K562 (cell line): ENCODE results near the gene IPO9. TPM values are rescaled to one million over a fixed set of nuclear protein-coding genes. Genes with fewer than 3 reads are reported as not detected.

Experiments
- ATAC-seq: fragments of 200-7000 bp; cut with Tn5 transposase; 3 replicates; pipeline ENCODE4 v1.9.1; 2020; ENCODE audit warnings: moderate library complexity
- BruUV-seq: library from RNA; stranded (reverse); fragments of 400-500 nt; replicated peaks from 2 replicates; lab custom pipeline; 2021; lab: Mats Ljungman, UMichigan
- CTCF ChIA-PET: fragments of 300-600 bp; formaldehyde crosslinking; extraction: SDS; loops from one replicate; lab custom pipeline; 2021; ENCODE audit warnings: low intra/inter-chr PET ratio; lab: Yijun Ruan, JAX
- POLR2A ChIA-PET: fragments of 300-600, 350-650 bp; sonication (Branson Sonifier 250); formaldehyde crosslinking; extraction: SDS; loops from one replicate; lab custom pipeline; 2021; ENCODE audit warnings: antibody characterized with exemption, inconsistent platforms; lab: Yijun Ruan, JAX
- DNase-seq, 4 experiments: peaks; one replicate each; pipeline versions ENCODE4 v3.0.0 to v3.0.0-alpha.2; 2011 to 2018; ENCODE audit warnings: low spot score in 3 of 4, mixed read lengths in 3 of 4; ENCODE audit errors: extremely low read depth in 1 of 4
- FAIRE-seq: peaks from 2 replicates; lab custom pipeline; 2011; peaks lifted over from hg19 to GRCh38; lab: Jason Lieb, UNC
- H2AFZ ChIP-seq: 2 replicates; pipeline ENCODE4 v1.6.0; 2011; ENCODE audit warnings: low read depth, low read length, control low read depth, inconsistent platforms
- H3K27ac ChIP-seq: fragments of 200-600 bp; 3 replicates; pipeline ENCODE4 v1.8.0; 2011; ENCODE audit warnings: low read depth, mild to moderate bottlenecking, control low read depth, inconsistent platforms, low read length, moderate library complexity, mixed read lengths; ENCODE audit errors: extremely low read depth
- H3K27me3 ChIP-seq, 2 experiments: fragments of 300-600 bp in 1 of 2; 2 replicates in 1 of 2; 3 replicates in 1 of 2; pipeline versions ENCODE4 v1.6.0 to v1.8.0; 2011; ENCODE audit warnings: inconsistent platforms in 2 of 2, low read length in 2 of 2, mild to moderate bottlenecking in 1 of 2, mixed read lengths in 1 of 2, moderate library complexity in 1 of 2; ENCODE audit not compliant: control insufficient read depth in 2 of 2, insufficient read depth in 2 of 2
- H3K36me3 ChIP-seq: fragments of 300-600 bp; 3 replicates; pipeline ENCODE4 v1.8.0; 2011; ENCODE audit warnings: mild to moderate bottlenecking, low read length, inconsistent platforms; ENCODE audit not compliant: control insufficient read depth, insufficient read depth
- H3K4me1 ChIP-seq, 2 experiments: fragments of 200-600 bp in 1 of 2; replicated peaks in 1 of 2; 2 replicates in 1 of 2; 3 replicates in 1 of 2; pipeline versions ENCODE4 v1.5.1 to v1.8.0; 2011; ENCODE audit warnings: inconsistent platforms in 2 of 2, low read length in 2 of 2, mild to moderate bottlenecking in 1 of 2, mixed read lengths in 1 of 2, moderate library complexity in 1 of 2; ENCODE audit not compliant: control insufficient read depth in 2 of 2, insufficient read depth in 2 of 2
- H3K4me2 ChIP-seq: 2 replicates; pipeline ENCODE4 v1.6.1; 2011; ENCODE audit warnings: low read length, control low read depth, inconsistent platforms, mixed read lengths; ENCODE audit not compliant: insufficient read depth
- H3K4me3 ChIP-seq: fragments of 200-600 bp; sonication (generic), shearing (Covaris generic); 2 replicates; pipeline ENCODE4 v1.5.1; 2016; ENCODE audit warnings: control low read depth, inconsistent platforms
- H3K79me2 ChIP-seq: fragments of 200-600 bp; 3 replicates; pipeline ENCODE4 v1.8.0; 2011; ENCODE audit warnings: low read length, inconsistent platforms; ENCODE audit not compliant: control insufficient read depth, insufficient read depth
- H3K9ac ChIP-seq, 2 experiments: 2 replicates each; pipeline versions ENCODE4 v1.6.0 to v1.6.1; 2011; ENCODE audit warnings: low read depth in 2 of 2, low read length in 2 of 2, control low read depth in 1 of 2, inconsistent platforms in 1 of 2, mild to moderate bottlenecking in 1 of 2, mixed read lengths in 1 of 2; ENCODE audit not compliant: insufficient read depth in 1 of 2
- H3K9me1 ChIP-seq: one replicate; pipeline ENCODE4 v1.6.0; 2011; ENCODE audit warnings: inconsistent platforms, mild to moderate bottlenecking, low read length, moderate library complexity; ENCODE audit not compliant: control insufficient read depth, insufficient read depth
- H3K9me3 ChIP-seq: replicated peaks from 2 replicates; pipeline ENCODE4 v1.5.1; 2011; ENCODE audit warnings: low read depth, low read length, inconsistent platforms; ENCODE audit not compliant: control insufficient read depth, insufficient read depth
- H4K20me1 ChIP-seq: replicated peaks from 2 replicates; pipeline ENCODE4 v1.6.1; 2011; ENCODE audit warnings: low read length, inconsistent platforms, mixed read lengths; ENCODE audit not compliant: control insufficient read depth, insufficient read depth
- ARNT ChIP-seq, 2 experiments: fragments of 450-650 bp; IDR thresholded peaks; 2 replicates each; pipeline ENCODE4 v1.6.1; 2016; ENCODE audit warnings: mild to moderate bottlenecking in 1 of 2
- FIP1L1 ChIP-seq: fragments of 200-400 bp; formaldehyde crosslinking; IDR thresholded peaks from 2 replicates; pipeline ENCODE4 v1.6.1; 2018; ENCODE audit warnings: mild to moderate bottlenecking, low read depth, low read length; ENCODE audit not compliant: poor library complexity, severe bottlenecking
- JUND ChIP-seq, 2 experiments: IDR thresholded peaks; 2 replicates in 1 of 2; 3 replicates in 1 of 2; pipeline ENCODE4 v1.6.1; 2011; ENCODE audit warnings: borderline replicate concordance in 2 of 2, low read depth in 2 of 2, low read length in 2 of 2, improper control_type of control experiment in 1 of 2, missing biosample characterization in 1 of 2, missing genetic modification characterization in 1 of 2, missing genetic modification reagents in 1 of 2
- KDM5B ChIP-seq: fragments of 200-600 bp; sonication (generic); IDR thresholded peaks from 2 replicates; pipeline ENCODE4 v1.6.1; 2012; ENCODE audit warnings: low read depth, mild to moderate bottlenecking, moderate library complexity, low read length, control low read depth, inconsistent platforms; ENCODE audit not compliant: insufficient replicate concordance
- PKNOX1 ChIP-seq: fragments of 450-650 bp; IDR thresholded peaks from 2 replicates; pipeline ENCODE4 v1.6.1; 2016
- PYGO2 ChIP-seq: fragments of 450-650 bp; IDR thresholded peaks from 2 replicates; pipeline ENCODE4 v1.6.1; 2016; ENCODE audit warnings: mild to moderate bottlenecking, missing genetic modification characterization, moderate library complexity, missing compliant biosample characterization
- RCOR1 ChIP-seq, 2 experiments: IDR thresholded peaks; 2 replicates each; pipeline ENCODE4 v1.6.1; 2012; ENCODE audit warnings: low read depth in 2 of 2, low read length in 2 of 2, borderline replicate concordance in 1 of 2, improper control_type of control experiment in 1 of 2
- RFX1 ChIP-seq: fragments of 450-650 bp; IDR thresholded peaks from 2 replicates; pipeline ENCODE4 v1.6.1; 2016; ENCODE audit warnings: mild to moderate bottlenecking, moderate library complexity
- RFX7 ChIP-seq: fragments of 250-450 bp; sonication (Bioruptor Pico); IDR thresholded peaks from 2 replicates; pipeline ENCODE4 v1.5.1; 2021; ENCODE audit warnings: mild to moderate bottlenecking
- ZNF384 ChIP-seq: IDR thresholded peaks from 2 replicates; pipeline ENCODE4 v1.6.1; 2012; ENCODE audit warnings: low read depth, low read length, improper control_type of control experiment
- ZNF740 ChIP-seq, 3 experiments: fragments of 200-800 bp in 1 of 3; sonication (Bioruptor generic) in 1 of 3; sonication (generic) in 1 of 3; formaldehyde crosslinking in 1 of 3; IDR thresholded peaks; 2 replicates each; pipeline versions ENCODE4 v1.6.1 to v1.8.0; 2016 to 2022; ENCODE audit warnings: mild to moderate bottlenecking in 2 of 3, missing compliant biosample characterization in 2 of 3, missing genetic modification characterization in 2 of 3, missing genetic modification reagents in 1 of 3
- WGBS: fragments of 100-300 bp; shearing (Covaris generic); methylation state at CpG from one replicate; pipeline ENCODE4 v1.1.6; 2016; ENCODE audit warnings: low coverage, mixed read lengths; ENCODE audit not compliant: insufficient coverage; ENCODE audit errors: missing lambda C conversion rate; 5-methylcytosine and 5-hydroxymethylcytosine counted together
- in situ Hi-C: fragments of 300-500 bp; cut with MboI; formaldehyde crosslinking; loops from 4 replicates; pipeline ENCODE4 v1.15.0; 2018; ENCODE audit warnings: inconsistent platforms, mixed read lengths
- intact Hi-C: fragments of 100-400 bp; cut with micrococcal nuclease; formaldehyde crosslinking; loops from 2 replicates; pipeline ENCODE4 v1.14.2; 2022
- polyA plus RNA-seq, 8 experiments: library from polyadenylated mRNA; depleted of rRNA in 4 of 8; stranded (reverse) in 5 of 8; unstranded in 3 of 8; fragments of >200 nt; fragmentation: Nextera tagmentation in 2 of 8; fragmentation: Illumina TruSeq in 1 of 8; extraction: Ambion mirVana in 2 of 8; extraction: Trizol in 1 of 8; gene quantifications; 2 replicates each; pipeline versions ENCODE4 v1.2.1 to v1.2.3, GENCODE V29; 2011 to 2014; ENCODE audit warnings: inconsistent platforms in 1 of 8, missing spikeins in 1 of 8
- total RNA-seq, 7 experiments: library from RNA; depleted of rRNA in 6 of 7; stranded (reverse); fragments of >200 nt in 6 of 7; fragmentation: Illumina TruSeq in 2 of 7; extraction: Trizol in 2 of 7; gene quantifications; 2 replicates each; pipeline versions ENCODE4 v1.2.1 to v1.2.3, GENCODE V29; 2011 to 2021; ENCODE audit warnings: low replicate concordance in 1 of 7

IPO9 gene
- total and polyA plus RNA-seq, 9 of the 15 experiments (the other 6 are each of a cell fraction or from before 2014, with no cell fraction given), result 27.9 to 78.6 (median 43.9) TPM

GRCh38 chr1:201825245-201825644 is 3.7 kb upstream of the IPO9 start:
- no peak overlapping the region for H3K27ac ChIP-seq
- no peak overlapping the region for H3K4me2 ChIP-seq
- ChIA-PET CTCF (no interaction called here), POLR2A (interaction anchor here (1.1 kb wide), 1 partner anchor 12 kb away, joined by 3 read pairs; no protein-coding TSS in a partner anchor)
- H3K4me3 ChIP-seq, result no peak overlapping the region
- H3K27me3 ChIP-seq, result no peaks in the 10 kb centered on the region
- H3K9me1 ChIP-seq, result no peaks in the 10 kb centered on the region
- peaks cover 3% of the 10 kb centered on the region; the same call in 1 of the 3 replicates for H3K36me3 ChIP-seq
- DNase-seq, result no peak
- H3K9me3 ChIP-seq, result no peaks in the 10 kb centered on the region
- H3K9ac ChIP-seq, result no peak overlapping the region
- no peak overlapping the region for H2AFZ ChIP-seq
- H3K79me2 ChIP-seq, result peaks cover 20% of the 10 kb centered on the region
- BruUV-seq, result no TSS peak
- 19% methylated on average over 3 of the region's 3 CpGs for WGBS
- peaks cover 7 to 18% of the 10 kb centered on the region in 2 experiments for H3K4me1 ChIP-seq
- FAIRE-seq, result no peak
- no peak for ATAC-seq
- intact Hi-C loops, result loop anchor here (5.0 kb wide), 1 partner anchor 57 kb away; no protein-coding TSS in a partner anchor
- in situ Hi-C loops, result no loop called here
- peak; percentile 26; the same call in 1 of the 2 replicates for TF ChIP-seq RFX1
- no peak for TF ChIP-seq FIP1L1
- no peaks in the 10 kb centered on the region for H4K20me1 ChIP-seq

- H3K9ac ChIP-seq, result peak overlapping the region in 1 of 2 experiments; percentile 58; a peak in 1 of 4 replicates
- peaks cover 12 to 31% of the 10 kb centered on the region in 2 experiments for H3K4me1 ChIP-seq
- peak; percentile 19 for ATAC-seq
- H3K79me2 ChIP-seq, result peaks cover 36% of the 10 kb centered on the region
- peak overlapping the region; percentile 44 for H3K4me2 ChIP-seq
- peak overlapping the region; percentile 29; the same call in 2 of the 3 replicates for H3K27ac ChIP-seq
- H3K4me3 ChIP-seq, result no peak overlapping the region
- H3K27me3 ChIP-seq, result no peaks in the 10 kb centered on the region
- intact Hi-C loops, result loop anchor here (5.0 kb wide), 1 partner anchor 55 kb away; no protein-coding TSS in a partner anchor
- DNase-seq, result peak in 2 of 4 experiments; percentile 63 to 72
- CTCF ChIA-PET, result no interaction called here
- POLR2A ChIA-PET, result interaction anchor here (0.5 to 3.4 kb wide), 10 partner anchors 7 to 1159 kb away, joined by 3 to 16 read pairs (median 3); partner anchors contain the start of gene NAV1
- H3K9me3 ChIP-seq, result no peaks in the 10 kb centered on the region
- BruUV-seq, result no TSS peak
- FAIRE-seq, result peak; percentile 60
- in situ Hi-C loops, result no loop called here
- peak overlapping the region; percentile 64 for H2AFZ ChIP-seq
- WGBS, result 12% methylated on average over 4 of the region's 4 CpGs
- H3K9me1 ChIP-seq, result no peaks in the 10 kb centered on the region
- H4K20me1 ChIP-seq, result 0 out of 2 replicates have a peak, but pooled peaks cover 6% of the 10 kb centered on the region
- H3K36me3 ChIP-seq, result peaks cover 13% of the 10 kb centered on the region; the same call in 1 of the 3 replicates
- TF ChIP-seq KDM5B (no peak), ZNF384 (no peak), PYGO2 (tag) (no peak), RFX7 (CRISPR knock-in tag) (no peak), ARNT (IDR thresholded peaks at IDR 0.05) (peak in 1 of 2 experiments; percentile 49; a peak in 1 of 4 replicates), PKNOX1 (peak; percentile 91), JUND (IDR thresholded peaks at IDR 0.05; ENCODE audit: borderline replicate concordance, low read depth, low read length) (0 out of 2 replicates have a peak, but pooled peaks have one; percentile 15), JUND (tag; IDR thresholded peaks at IDR 0.05; ENCODE audit: borderline replicate concordance, low read depth, low read length) (no peak; the same call in 2 of the 3 replicates), RCOR1 (IDR thresholded peaks at IDR 0.05; ENCODE audit: borderline replicate concordance in 1 of 2, low read depth in 2 of 2, low read length in 2 of 2) (peak in 1 of 2 experiments; percentile 54; a peak in 1 of 4 replicates), ZNF740 (CRISPR knock-in tag; IDR thresholded peaks at IDR 0.05) (no peak), ZNF740 (tag; IDR thresholded peaks at IDR 0.05) (no peak)
Measured at GRCh38 chr1:201826830-201827229, 2.1 kb upstream of the IPO9 start.
